Vagina (tissue), 2 donors: ENCODE results near the gene BRSK2. TPM values are rescaled to one million over a fixed set of nuclear protein-coding genes. Genes with fewer than 3 reads are reported as not detected.

Experiments
- DNase-seq, 2 donors: peaks; one replicate each; pipeline ENCODE4 v3.0.0-alpha.2; 2017; ENCODE audit errors: extremely low spot score in 2 of 2
- H3K27ac ChIP-seq: fragments of 200-600 bp; sonication (generic); one replicate; pipeline ENCODE4 v1.5.1; 2019
- H3K27me3 ChIP-seq: fragments of 200-600 bp; sonication (generic); one replicate; pipeline ENCODE4 v1.5.1; 2019
- H3K36me3 ChIP-seq, 2 donors: fragments of 200-600 bp; sonication (generic); one replicate each; pipeline ENCODE4 v1.5.1; 2017 to 2019
- H3K4me1 ChIP-seq: fragments of 200-600 bp; sonication (generic); one replicate; pipeline ENCODE4 v1.5.1; 2019
- H3K4me3 ChIP-seq, 2 donors: fragments of 200-600 bp; sonication (generic); 1 replicate in 1 of 2; 2 replicates in 1 of 2; pipeline ENCODE4 v1.5.1; 2016 to 2019
- H3K9me3 ChIP-seq: fragments of 200-600 bp; sonication (generic); one replicate; pipeline ENCODE4 v1.5.1; 2019
- CTCF ChIP-seq, 3 experiments: fragments of 450-650 bp in 2 of 3; fragments of 200-600 bp in 1 of 3; sonication (generic) in 1 of 3; IDR thresholded peaks; one replicate each; pipeline ENCODE4 v1.5.1; 2017 to 2019; ENCODE audit warnings: antibody characterized with exemption in 3 of 3, mild to moderate bottlenecking in 2 of 3, moderate library complexity in 2 of 3
- POLR2A ChIP-seq, 2 donors: fragments of 450-650 bp; IDR thresholded peaks; one replicate each; pipeline ENCODE4 v1.6.1; 2017; ENCODE audit warnings: antibody characterized with exemption in 2 of 2, mild to moderate bottlenecking in 2 of 2, moderate library complexity in 2 of 2
- POLR2AphosphoS5 ChIP-seq, 2 donors: sonication (generic); formaldehyde crosslinking; IDR thresholded peaks; one replicate each; pipeline ENCODE4 v1.9.0; 2017; ENCODE audit warnings: antibody characterized with exemption in 2 of 2, mild to moderate bottlenecking in 2 of 2, low read depth in 1 of 2; ENCODE audit not compliant: insufficient read depth in 1 of 2
- intact Hi-C: fragments of 100-400 bp; cut with DNase I; formaldehyde crosslinking; loops from one replicate; pipeline ENCODE4 v1.15.1; 2023
- total RNA-seq: library from RNA; depleted of rRNA; stranded (reverse); fragments of >200 nt; gene quantifications from one replicate; pipeline ENCODE4 v1.2.3, GENCODE V29; 2016

The BRSK2 gene
- total RNA-seq, 1 donor from 2014 or later = 3.9 TPM

GRCh38 chr11:1510928-1511327, 121.2 kb downstream of the BRSK2 start:
- intact Hi-C loops = loop anchor here (10.0 kb wide), 1 partner anchor 206 kb away; the partner anchor contains the start of gene TOLLIP
- TF ChIP-seq CTCF (IDR thresholded peaks at IDR 0.05) (no peak), POLR2A (IDR thresholded peaks at IDR 0.05) (no peak), POLR2AphosphoS5 (IDR thresholded peaks at IDR 0.05; ENCODE audit: insufficient read depth in 1 of 2, low read depth in 1 of 2) (no peak)
- H3K27ac ChIP-seq = no peak overlapping the region
- no peak for DNase-seq
- H3K4me3 ChIP-seq = no peak overlapping the region
- peaks cover 78% of the 10 kb centered on the region for H3K4me1 ChIP-seq
- H3K9me3 ChIP-seq = no peaks in the 10 kb centered on the region
- H3K27me3 ChIP-seq = no peaks in the 10 kb centered on the region
- no peaks in the 10 kb centered on the region for H3K36me3 ChIP-seq

GRCh38 chr11:1511937-1512496, 122.3 kb downstream of the BRSK2 start:
- Histone ChIP-seq H3K4me3 (no peak overlapping the region), H3K36me3 (no peaks in the 10 kb centered on the region), H3K9me3 (no peaks in the 10 kb centered on the region), H3K27ac (no peak overlapping the region), H3K27me3 (no peaks in the 10 kb centered on the region), H3K4me1 (peaks cover 78% of the 10 kb centered on the region)
- intact Hi-C loops = loop anchor here (10.0 kb wide), 1 partner anchor 207 kb away; the partner anchor contains the start of gene TOLLIP
- DNase-seq = no peak
- TF ChIP-seq CTCF (IDR thresholded peaks at IDR 0.05) (no peak), POLR2AphosphoS5 (IDR thresholded peaks at IDR 0.05; ENCODE audit: insufficient read depth in 1 of 2, low read depth in 1 of 2) (no peak), POLR2A (IDR thresholded peaks at IDR 0.05) (no peak)

Other genes starting within 250 kb of the BRSK2 start
- not detected for gene MUC5AC, start 232.0 kb upstream of the BRSK2 start, total RNA-seq
- gene MUC5B, start 166.9 kb upstream of the BRSK2 start, total RNA-seq = 0.25 TPM
- 52.5 TPM for gene TOLLIP, start 80.3 kb upstream of the BRSK2 start, total RNA-seq
- 34.1 TPM for gene MOB2, start 96.8 kb downstream of the BRSK2 start, total RNA-seq
- 2.9 TPM for gene DUSP8, start 182.3 kb downstream of the BRSK2 start, total RNA-seq
- not detected for gene KRTAP5-1, start 195.3 kb downstream of the BRSK2 start, total RNA-seq
- gene KRTAP5-2, start 208.4 kb downstream of the BRSK2 start, total RNA-seq = not detected
- gene KRTAP5-3, start 218.5 kb downstream of the BRSK2 start, total RNA-seq = not detected
- gene KRTAP5-4, start 232.2 kb downstream of the BRSK2 start, total RNA-seq = not detected
- gene KRTAP5-5, start 239.8 kb downstream of the BRSK2 start, total RNA-seq = not detected